Suprapubic skin (tissue), 4 donors: ENCODE measurements around the gene SLC12A5. TPM values are rescaled to one million over a fixed set of nuclear protein-coding genes. Genes with fewer than 3 reads are reported as not detected.

ENCODE experiments used
- DNase-seq, 2 donors: peaks; one replicate each; pipeline ENCODE4 v3.0.0-alpha.2; 2019; ENCODE audit warnings: low spot score in 2 of 2
- H3K27ac ChIP-seq: fragments of 200-600 bp; sonication (generic); one replicate; pipeline ENCODE4 v1.5.1; 2019
- H3K27me3 ChIP-seq: fragments of 200-600 bp; sonication (generic); one replicate; pipeline ENCODE4 v1.5.1; 2019
- H3K36me3 ChIP-seq: fragments of 200-600 bp; sonication (generic); one replicate; pipeline ENCODE4 v1.5.1; 2019
- H3K4me1 ChIP-seq: fragments of 200-600 bp; sonication (generic); one replicate; pipeline ENCODE4 v1.5.1; 2019
- H3K4me3 ChIP-seq: fragments of 200-600 bp; sonication (generic); one replicate; pipeline ENCODE4 v1.5.1; 2019; ENCODE audit warnings: mild to moderate bottlenecking
- H3K9me3 ChIP-seq: fragments of 200-600 bp; sonication (generic); one replicate; pipeline ENCODE4 v1.5.1; 2019
- CTCF ChIP-seq, 2 donors: fragments of 200-600 bp in 1 of 2; fragments of 450-650 bp in 1 of 2; sonication (generic) in 1 of 2; IDR thresholded peaks; one replicate each; pipeline ENCODE4 v1.5.1; 2016 to 2019; ENCODE audit warnings: antibody characterized with exemption in 2 of 2, mild to moderate bottlenecking in 1 of 2, moderate library complexity in 1 of 2
- EP300 ChIP-seq: sonication (generic); formaldehyde crosslinking; IDR thresholded peaks from one replicate; pipeline ENCODE4 v1.6.1; 2017; ENCODE audit warnings: antibody characterized with exemption
- POLR2AphosphoS5 ChIP-seq, 3 donors: sonication (generic); formaldehyde crosslinking; IDR thresholded peaks; one replicate each; pipeline ENCODE4 v1.6.1; 2017; ENCODE audit warnings: antibody characterized with exemption in 3 of 3
- WGBS: methylation state at CpG from one replicate; pipeline ENCODE4 v1.1.5; 2018; 5-methylcytosine and 5-hydroxymethylcytosine counted together
- total RNA-seq, 4 donors: library from RNA; depleted of rRNA; stranded (reverse); fragments of >200 nt; gene quantifications; one replicate each; pipeline ENCODE4 v1.1.0, GENCODE V29; 2016

Gene SLC12A5
- total RNA-seq, 4 donors from 2014 or later, result 0.40 TPM; not detected in 3

GRCh38 chr20:46108976-46109375, 80.0 kb downstream of the SLC12A5 start:
- Histone ChIP-seq H3K4me1 (no peaks in the 10 kb centered on the region), H3K27me3 (peaks cover 18% of the 10 kb centered on the region), H3K4me3 (no peak overlapping the region), H3K27ac (no peak overlapping the region), H3K36me3 (no peaks in the 10 kb centered on the region), H3K9me3 (no peaks in the 10 kb centered on the region)
- TF ChIP-seq CTCF (IDR thresholded peaks at IDR 0.05), result no peak
- no peak for TF ChIP-seq EP300
- TF ChIP-seq POLR2AphosphoS5 (IDR thresholded peaks at IDR 0.05), result no peak
- WGBS, result 88% methylated on average over 14 of the region's 14 CpGs
- no peak for DNase-seq

Other genes starting within 250 kb of the SLC12A5 start
- 10 to 100 TPM in 2 of 4 donors, 1 to 10 TPM in 2; 1.2 to 34.8 (median 17.6) TPM for gene WFDC3, start 237.3 kb upstream of the SLC12A5 start, total RNA-seq
- gene DNTTIP1, start 237.3 kb upstream of the SLC12A5 start, total RNA-seq, result 10 to 100 TPM; 18.7 to 59.6 (median 30.5) TPM
- 10 to 100 TPM in 3 of 4 donors, 1 to 10 TPM in 1; 9.0 to 25.4 (median 20.7) TPM for gene UBE2C, start 216.6 kb upstream of the SLC12A5 start, total RNA-seq
- 1 to 10 TPM in 1 of 4 donors, under 1 TPM in 1, not detected in 2; 0.91 to 1.6 TPM for gene TNNC2, start 201.9 kb upstream of the SLC12A5 start, total RNA-seq
- 100 to 1,000 TPM; 106 to 161 (median 143) TPM for gene SNX21, start 195.4 kb upstream of the SLC12A5 start, total RNA-seq
- 10 to 100 TPM; 34.4 to 62.0 (median 44.3) TPM for gene ACOT8, start 171.8 kb upstream of the SLC12A5 start, total RNA-seq
- gene ZSWIM3, start 171.6 kb upstream of the SLC12A5 start, total RNA-seq, result 1 to 10 TPM; 2.1 to 4.6 (median 3.6) TPM
- 10 to 100 TPM in 3 of 4 donors, 1 to 10 TPM in 1; 9.7 to 18.4 (median 15.0) TPM for gene ZSWIM1, start 148.0 kb upstream of the SLC12A5 start, total RNA-seq
- gene SPATA25, start 141.6 kb upstream of the SLC12A5 start, total RNA-seq, result 10 to 100 TPM in 1 of 4 donors, 1 to 10 TPM in 2, not detected in 1; 1.9 to 12.9 (median 6.4) TPM
- gene NEURL2, start 138.0 kb upstream of the SLC12A5 start, total RNA-seq, result 10 to 100 TPM in 1 of 4 donors, 1 to 10 TPM in 3; 4.2 to 11.5 (median 5.7) TPM
- 100 to 1,000 TPM in 3 of 4 donors, 10 to 100 TPM in 1; 95.5 to 133 (median 120) TPM for gene CTSA, start 137.9 kb upstream of the SLC12A5 start, total RNA-seq
- 100 to 1,000 TPM in 1 of 4 donors, 10 to 100 TPM in 3; 49.2 to 138 (median 70.4) TPM for gene PLTP, start 117.1 kb upstream of the SLC12A5 start, total RNA-seq
- gene PCIF1, start 94.5 kb upstream of the SLC12A5 start, total RNA-seq, result 10 to 100 TPM; 37.2 to 70.3 (median 42.4) TPM
- gene ZNF335, start 57.0 kb upstream of the SLC12A5 start, total RNA-seq, result 10 to 100 TPM; 25.8 to 62.6 (median 35.1) TPM
- 1 to 10 TPM in 2 of 4 donors, under 1 TPM in 2; 0.30 to 1.9 (median 0.96) TPM for gene MMP9, start 20.3 kb upstream of the SLC12A5 start, total RNA-seq
- 10 to 100 TPM; 23.2 to 30.1 (median 25.2) TPM for gene NCOA5, start 60.7 kb downstream of the SLC12A5 start, total RNA-seq
- 10 to 100 TPM; 12.9 to 30.6 (median 17.2) TPM for gene CD40, start 89.1 kb downstream of the SLC12A5 start, total RNA-seq